ENCODE data around the gene AADACL3. TPM values are rescaled to one million over a fixed set of nuclear protein-coding genes. Genes with fewer than 3 reads are reported as not detected.

The AADACL3 gene
- total and polyA plus RNA-seq, 12 donors = not detected

DNA sequence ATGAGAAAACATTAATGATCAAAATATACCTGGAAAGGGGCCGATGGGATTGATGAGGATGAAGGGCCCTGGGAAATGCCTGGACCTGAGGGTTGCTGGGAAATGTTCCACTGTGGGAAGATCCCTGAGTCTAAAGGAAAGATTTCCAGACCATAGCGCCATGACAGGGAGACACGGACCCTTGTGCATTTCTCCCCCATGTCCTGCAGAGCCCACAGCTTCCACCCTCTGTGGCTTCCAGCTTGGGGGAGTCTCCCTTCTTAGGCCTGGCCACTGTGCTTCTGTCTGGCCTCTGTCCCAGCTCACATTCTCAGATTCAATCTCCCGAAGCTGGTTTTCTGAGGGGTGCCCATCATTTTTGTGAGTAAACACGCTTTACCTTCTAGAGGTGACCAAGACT lies 56.6 kb downstream of the AADACL3 start:
- H3K4me1 ChIP-seq (replicated peaks in 1 of 2) = no peaks in the 10 kb centered on the region
- no peaks in the 10 kb centered on the region for H3K36me3 ChIP-seq (replicated peaks in 1 of 2)
- no peak overlapping the region for H3K27ac ChIP-seq
- no peak for DNase-seq
- no peaks in the 10 kb centered on the region for H3K9me3 ChIP-seq (replicated peaks in 1 of 3)
- no peak overlapping the region for H3K4me3 ChIP-seq
- intact Hi-C loops (cut with DNase I) = no loop called here
- peaks cover 6% of the 10 kb centered on the region for H3K27me3 ChIP-seq
- no peak for TF ChIP-seq POLR2A (IDR thresholded peaks at IDR 0.05)
- TF ChIP-seq, protein P1, sequence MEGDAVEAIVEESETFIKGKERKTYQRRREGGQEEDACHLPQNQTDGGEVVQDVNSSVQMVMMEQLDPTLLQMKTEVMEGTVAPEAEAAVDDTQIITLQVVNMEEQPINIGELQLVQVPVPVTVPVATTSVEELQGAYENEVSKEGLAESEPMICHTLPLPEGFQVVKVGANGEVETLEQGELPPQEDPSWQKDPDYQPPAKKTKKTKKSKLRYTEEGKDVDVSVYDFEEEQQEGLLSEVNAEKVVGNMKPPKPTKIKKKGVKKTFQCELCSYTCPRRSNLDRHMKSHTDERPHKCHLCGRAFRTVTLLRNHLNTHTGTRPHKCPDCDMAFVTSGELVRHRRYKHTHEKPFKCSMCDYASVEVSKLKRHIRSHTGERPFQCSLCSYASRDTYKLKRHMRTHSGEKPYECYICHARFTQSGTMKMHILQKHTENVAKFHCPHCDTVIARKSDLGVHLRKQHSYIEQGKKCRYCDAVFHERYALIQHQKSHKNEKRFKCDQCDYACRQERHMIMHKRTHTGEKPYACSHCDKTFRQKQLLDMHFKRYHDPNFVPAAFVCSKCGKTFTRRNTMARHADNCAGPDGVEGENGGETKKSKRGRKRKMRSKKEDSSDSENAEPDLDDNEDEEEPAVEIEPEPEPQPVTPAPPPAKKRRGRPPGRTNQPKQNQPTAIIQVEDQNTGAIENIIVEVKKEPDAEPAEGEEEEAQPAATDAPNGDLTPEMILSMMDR (IDR thresholded peaks at IDR 0.05) = no peak
- 82 to 89% (median 86%) methylated on average over 5 of the region's 5 CpGs for WGBS, 4 donors

DNA sequence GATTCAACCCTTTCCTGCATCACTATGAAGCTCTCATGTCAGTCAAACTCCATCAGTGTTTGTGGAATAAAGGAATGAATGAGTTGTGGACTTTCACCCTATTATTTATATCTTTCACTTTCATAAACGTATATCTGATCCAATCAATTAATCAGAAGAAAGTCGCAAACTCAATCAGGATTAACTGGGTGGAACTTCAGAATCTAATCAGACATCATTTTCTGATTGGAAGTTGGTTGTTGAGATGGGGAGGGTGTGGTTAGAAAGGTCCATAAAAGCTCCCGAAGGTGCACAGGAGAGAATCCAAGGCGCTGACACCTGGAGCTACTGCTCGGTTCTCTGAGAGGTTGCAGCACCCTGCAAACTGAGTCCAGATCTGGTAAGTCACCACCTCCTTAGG lies 57.5 kb downstream of the AADACL3 start, which contains the start of gene PRAMEF12:
PRAMEF12 (plus strand) TSS at position 301 of the 400 bp plus-strand sequence. CDS start 1,130 bp downstream, outside the sequence.
- H3K27me3 ChIP-seq = peaks cover 6% of the 10 kb centered on the region
- H3K9me3 ChIP-seq (replicated peaks in 1 of 3) = no peaks in the 10 kb centered on the region
- 78 to 91% (median 82%) methylated on average over 5 of the region's 5 CpGs for WGBS, 4 donors
- TF ChIP-seq, protein P1 (IDR thresholded peaks at IDR 0.05) = no peak
- TF ChIP-seq POLR2A (IDR thresholded peaks at IDR 0.05) = no peak
- H3K4me1 ChIP-seq (replicated peaks in 1 of 2) = no peaks in the 10 kb centered on the region
- H3K4me3 ChIP-seq = no peak within 1 kb of the TSS
- intact Hi-C loops (cut with DNase I) = no loop called here
- no peak within 1 kb of the TSS for H3K27ac ChIP-seq
- H3K36me3 ChIP-seq (replicated peaks in 1 of 2) = no peaks in the 10 kb centered on the region
- DNase-seq = no peak

DNA sequence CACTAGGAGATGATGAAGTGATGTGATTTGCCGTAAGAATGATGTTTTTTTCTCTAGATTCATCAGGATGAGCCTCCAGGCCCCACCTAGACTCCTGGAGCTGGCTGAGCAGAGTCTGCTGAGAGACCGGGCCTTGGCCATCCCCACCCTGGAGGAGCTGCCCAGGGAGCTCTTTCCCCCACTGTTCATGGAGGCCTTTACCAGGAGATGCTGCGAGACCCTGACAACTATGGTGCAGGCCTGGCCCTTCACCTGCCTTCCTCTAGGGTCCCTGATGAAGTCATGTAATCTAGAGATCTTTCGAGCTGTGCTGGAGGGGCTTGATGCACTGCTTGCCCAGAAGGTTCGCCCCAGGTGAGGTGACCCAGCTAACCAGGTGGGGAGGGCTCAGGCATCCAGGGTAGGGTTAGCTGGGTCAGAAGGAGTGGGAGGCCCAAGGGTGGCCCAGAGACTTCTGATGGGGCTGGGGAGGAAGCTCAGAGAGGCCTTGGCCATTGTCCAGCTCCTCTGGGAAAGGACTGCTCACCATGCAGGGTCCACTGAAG lies 59.0 kb downstream of the AADACL3 start:
- Histone ChIP-seq H3K27me3 (peaks cover 6% of the 10 kb centered on the region), H3K9me3 (replicated peaks in 1 of 3) (no peaks in the 10 kb centered on the region), H3K36me3 (replicated peaks in 1 of 2) (no peaks in the 10 kb centered on the region), H3K27ac (no peak overlapping the region), H3K4me1 (replicated peaks in 1 of 2) (no peaks in the 10 kb centered on the region), H3K4me3 (no peak overlapping the region)
- DNase-seq = no peak
- TF ChIP-seq, protein P1 (IDR thresholded peaks at IDR 0.05) = no peak
- no peak for TF ChIP-seq POLR2A (IDR thresholded peaks at IDR 0.05)
- intact Hi-C loops (cut with DNase I) = no loop called here
- WGBS, 4 donors = 80 to 85% (median 83%) methylated on average over 3 to 5 of the region's 5 CpGs

DNA sequence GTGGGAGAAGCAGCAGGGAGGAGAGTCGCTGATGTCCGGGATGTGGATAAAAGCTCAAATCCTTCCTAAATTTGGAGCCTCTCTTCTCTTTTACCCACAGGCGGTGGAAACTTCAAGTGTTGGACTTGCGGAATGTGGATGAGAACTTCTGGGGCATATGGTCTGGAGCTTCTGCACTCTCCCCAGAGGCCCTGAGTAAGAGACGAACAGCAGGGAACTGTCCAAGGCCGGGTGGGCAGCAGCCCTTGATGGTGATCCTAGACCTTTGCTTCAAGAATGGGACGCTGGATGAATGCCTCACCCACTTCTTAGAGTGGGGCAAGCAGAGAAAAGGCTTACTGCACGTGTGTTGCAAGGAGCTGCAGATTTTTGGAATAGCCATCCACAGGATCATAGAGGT lies 59.5 kb downstream of the AADACL3 start:
- H3K4me1 ChIP-seq (replicated peaks in 1 of 2) = no peaks in the 10 kb centered on the region
- no peaks in the 10 kb centered on the region for H3K36me3 ChIP-seq (replicated peaks in 1 of 2)
- no peak for DNase-seq
- H3K27me3 ChIP-seq = peaks cover 6% of the 10 kb centered on the region
- WGBS, 4 donors = 66 to 73% (median 68%) methylated on average over 7 to 8 of the region's 8 CpGs
- H3K27ac ChIP-seq = no peak overlapping the region
- no peak for TF ChIP-seq POLR2A (IDR thresholded peaks at IDR 0.05)
- H3K9me3 ChIP-seq (replicated peaks in 1 of 3) = no peaks in the 10 kb centered on the region
- intact Hi-C loops (cut with DNase I) = no loop called here
- H3K4me3 ChIP-seq = no peak overlapping the region
